Measurements from ENCODE around the gene PYROXD2.

Gene PYROXD2

GRCh38 chr10:98433371-98433770 is 18.4 kb upstream of the PYROXD2 start:
- no peak for DNase-seq (ENCODE audit: low spot score)

GRCh38 chr10:98432330-98432729 is 17.3 kb upstream of the PYROXD2 start:
- TF ChIP-seq CTCF (IDR thresholded peaks at IDR 0.05; ENCODE audit: extremely low read depth, missing control alignments): no peak
- DNase-seq (ENCODE audit: low spot score): no peak

More at GRCh38 chr10:98433371-98433770, 18.4 kb upstream of the PYROXD2 start:
- TF ChIP-seq CTCF (IDR thresholded peaks at IDR 0.05; ENCODE audit: extremely low read depth, missing control alignments): no peak

- DNase-seq (ENCODE audit: low spot score): no peak
- TF ChIP-seq CTCF (IDR thresholded peaks at IDR 0.05; ENCODE audit: extremely low read depth, missing control alignments): no peak
Measured at GRCh38 chr10:98431016-98431415, 16.0 kb upstream of the PYROXD2 start.

GRCh38 chr10:98430427-98430826 is 15.4 kb upstream of the PYROXD2 start:
- no peak for DNase-seq (ENCODE audit: low spot score)
- no peak for TF ChIP-seq CTCF (IDR thresholded peaks at IDR 0.05; ENCODE audit: extremely low read depth, missing control alignments)

GRCh38 chr10:98429320-98430072 is 14.5 kb upstream of the PYROXD2 start:
- no peak for DNase-seq (ENCODE audit: low spot score)
- no peak for TF ChIP-seq CTCF (IDR thresholded peaks at IDR 0.05; ENCODE audit: extremely low read depth, missing control alignments)

GRCh38 chr10:98427011-98427515 is 12.1 kb upstream of the PYROXD2 start:
- no peak for DNase-seq (ENCODE audit: low spot score)
- TF ChIP-seq CTCF (IDR thresholded peaks at IDR 0.05; ENCODE audit: extremely low read depth, missing control alignments): no peak

GRCh38 chr10:98425511-98426352 is 10.8 kb upstream of the PYROXD2 start:
- TF ChIP-seq CTCF (IDR thresholded peaks at IDR 0.05; ENCODE audit: extremely low read depth, missing control alignments): peak; percentile 57
- peak; percentile 66 for DNase-seq (ENCODE audit: low spot score)
